Sigmoid colon (tissue), 4 donors: ENCODE measurements around the gene PARL.

Experiments
- CTCF ChIP-seq, 4 experiments: fragments of 450-650 bp in 3 of 4; fragments of 200-600 bp in 1 of 4; IDR thresholded peaks; one replicate each; pipeline ENCODE4 v1.5.1; 2016 to 2019; ENCODE audit warnings: antibody characterized with exemption in 4 of 4, mild to moderate bottlenecking in 3 of 4, moderate library complexity in 2 of 4
- EP300 ChIP-seq, 4 donors: sonication (generic); formaldehyde crosslinking; IDR thresholded peaks; one replicate each; pipeline ENCODE4 v1.6.1; 2017; ENCODE audit warnings: antibody characterized with exemption in 4 of 4
- POLR2A ChIP-seq, 2 donors: fragments of 450-650 bp; IDR thresholded peaks; one replicate each; pipeline ENCODE4 v1.6.1; 2016; ENCODE audit warnings: antibody characterized with exemption in 2 of 2, mild to moderate bottlenecking in 2 of 2, moderate library complexity in 2 of 2
- POLR2AphosphoS5 ChIP-seq, 4 donors: sonication (generic); formaldehyde crosslinking; IDR thresholded peaks; one replicate each; pipeline ENCODE4 v1.6.1; 2017; ENCODE audit warnings: antibody characterized with exemption in 4 of 4

- TF ChIP-seq CTCF (IDR thresholded peaks at IDR 0.05) (no peak), POLR2A (IDR thresholded peaks at IDR 0.05) (no peak), POLR2AphosphoS5 (IDR thresholded peaks at IDR 0.05) (no peak), EP300 (IDR thresholded peaks at IDR 0.05) (no peak)
Observed at GRCh38 chr3:183812761-183813445, 71.8 kb downstream of the PARL start.
